GM23338 (cell line): Measurements from ENCODE around the gene KRT2. TPM values are rescaled to one million over a fixed set of nuclear protein-coding genes. Genes with fewer than 3 reads are reported as not detected.

Experiments
- ATAC-seq: fragments of 200-7000 bp; cut with Tn5 transposase; 3 replicates; pipeline ENCODE4 v1.9.1; 2020
- DNase-seq: peaks from one replicate; pipeline ENCODE4 v3.0.0-alpha.2; 2015; ENCODE audit warnings: low spot score
- H2AFZ ChIP-seq: fragments of 200-600 bp; sonication (generic); 2 replicates; pipeline ENCODE4 v1.8.0; 2016; ENCODE audit warnings: antibody characterized with exemption, mild to moderate bottlenecking, moderate library complexity
- H3F3A ChIP-seq: fragments of 200-600 bp; sonication (generic); replicated peaks from 2 replicates; pipeline ENCODE4 v1.8.0; 2017; ENCODE audit warnings: antibody characterized with exemption, mixed run types, low read depth
- H3K27ac ChIP-seq: fragments of 200-600 bp; sonication (generic); 2 replicates; pipeline ENCODE4 v1.6.1; 2016; ENCODE audit warnings: low read depth
- H3K27me3 ChIP-seq: fragments of 200-600 bp; sonication (generic); 2 replicates; pipeline ENCODE4 v1.8.0; 2016; ENCODE audit warnings: mild to moderate bottlenecking, mixed run types, moderate library complexity; ENCODE audit not compliant: insufficient read depth
- H3K36me3 ChIP-seq: fragments of 200-600 bp; sonication (generic); 2 replicates; pipeline ENCODE4 v1.8.0; 2016; ENCODE audit warnings: mild to moderate bottlenecking; ENCODE audit not compliant: insufficient read depth
- H3K4me1 ChIP-seq: fragments of 200-600 bp; sonication (generic); 2 replicates; pipeline ENCODE4 v1.8.0; 2016; ENCODE audit warnings: mild to moderate bottlenecking, moderate library complexity; ENCODE audit not compliant: insufficient read depth
- H3K4me2 ChIP-seq: fragments of 200-600 bp; sonication (generic); 2 replicates; pipeline ENCODE4 v1.7.1; 2017; ENCODE audit warnings: mixed run types
- H3K4me3 ChIP-seq: fragments of 200-600 bp; sonication (generic); 2 replicates; pipeline ENCODE4 v1.6.1; 2016; ENCODE audit warnings: mixed run types
- H3K79me2 ChIP-seq: fragments of 200-600 bp; sonication (generic); replicated peaks from 2 replicates; pipeline ENCODE4 v1.8.0; 2017; ENCODE audit warnings: mild to moderate bottlenecking; ENCODE audit not compliant: insufficient read depth
- H3K9me2 ChIP-seq: fragments of 200-600 bp; sonication (generic); 2 replicates; pipeline ENCODE4 v1.8.0; 2017; ENCODE audit not compliant: insufficient read depth
- H4K20me1 ChIP-seq: fragments of 200-600 bp; sonication (generic); replicated peaks from 2 replicates; pipeline ENCODE4 v1.8.0; 2017; ENCODE audit warnings: mild to moderate bottlenecking; ENCODE audit not compliant: insufficient read depth
- H3K27ac Mint-ChIP-seq: 2 replicates; pipeline ENCODE4 v1.8.0; 2020; ENCODE audit warnings: inconsistent platforms, mild to moderate bottlenecking, moderate library complexity, mixed read lengths
- H3K27me3 Mint-ChIP-seq: 3 replicates; pipeline ENCODE4 v1.8.0; 2022; ENCODE audit warnings: low read depth, mild to moderate bottlenecking, moderate library complexity, mixed read lengths, inconsistent platforms; ENCODE audit not compliant: insufficient read depth, poor library complexity
- H3K36me3 Mint-ChIP-seq: 3 replicates; pipeline ENCODE4 v1.8.0; 2021; ENCODE audit warnings: low read depth, mild to moderate bottlenecking, inconsistent platforms, moderate library complexity, mixed read lengths
- H3K4me1 Mint-ChIP-seq: 3 replicates; pipeline ENCODE4 v1.8.0; 2020; ENCODE audit warnings: mild to moderate bottlenecking, inconsistent platforms, mixed read lengths
- H3K4me3 Mint-ChIP-seq: 3 replicates; pipeline ENCODE4 v1.8.0; 2021; ENCODE audit warnings: moderate library complexity, mild to moderate bottlenecking, inconsistent platforms, mixed read lengths
- H3K9me3 Mint-ChIP-seq: 3 replicates; pipeline ENCODE4 v1.8.0; 2020; ENCODE audit warnings: moderate library complexity, mild to moderate bottlenecking, inconsistent platforms, mixed read lengths
- CREB1 ChIP-seq: fragments of 250-450 bp; sonication (Bioruptor Pico); IDR thresholded peaks from 2 replicates; pipeline ENCODE4 v1.5.0; 2020; ENCODE audit warnings: low read depth, mild to moderate bottlenecking, moderate library complexity
- CTCF ChIP-seq, 2 experiments: fragments of 200-600 bp in 1 of 2; sonication (generic) in 1 of 2; conservative IDR thresholded peaks; 2 replicates each; pipeline versions ENCODE4 v1.5.1 to v1.6.1; 2016 to 2017; ENCODE audit warnings: antibody characterized with exemption in 2 of 2, low read depth in 2 of 2, mild to moderate bottlenecking in 2 of 2, moderate library complexity in 1 of 2
- ETS1 ChIP-seq: IDR thresholded peaks from 2 replicates; pipeline ENCODE4 v1.6.1; 2016; ENCODE audit warnings: antibody characterized with exemption
- EZH2 ChIP-seq: fragments of 200-600 bp; sonication (generic); IDR thresholded peaks from one replicate; pipeline ENCODE4 v1.8.0; 2017; ENCODE audit warnings: antibody characterized with exemption, mild to moderate bottlenecking, low read depth; ENCODE audit not compliant: unreplicated experiment
- EZH2phosphoT487 ChIP-seq: fragments of 200-600 bp; sonication (generic); IDR thresholded peaks from one replicate; pipeline ENCODE4 v1.8.1; 2018; ENCODE audit warnings: antibody characterized with exemption; ENCODE audit not compliant: unreplicated experiment
- JUNB ChIP-seq: IDR thresholded peaks from one replicate; pipeline ENCODE4 v1.6.1; 2016; ENCODE audit warnings: antibody characterized with exemption; ENCODE audit not compliant: unreplicated experiment
- NANOG ChIP-seq: IDR thresholded peaks from 2 replicates; pipeline ENCODE4 v1.6.1; 2016; ENCODE audit warnings: antibody characterized with exemption, borderline replicate concordance
- POLR2AphosphoS5 ChIP-seq: IDR thresholded peaks from 2 replicates; pipeline ENCODE4 v1.6.1; 2016; ENCODE audit warnings: antibody characterized with exemption, low read depth
- STAT1 ChIP-seq: IDR thresholded peaks from one replicate; pipeline ENCODE4 v1.6.1; 2016; ENCODE audit warnings: antibody characterized with exemption; ENCODE audit not compliant: unreplicated experiment
- ZNF114 ChIP-seq: fragments of 250-450 bp; sonication (Bioruptor Pico); IDR thresholded peaks from 2 replicates; pipeline ENCODE4 v1.5.0; 2020; ENCODE audit warnings: mild to moderate bottlenecking, moderate library complexity
- ZNF331 ChIP-seq: fragments of 250-450 bp; sonication (Bioruptor Pico); IDR thresholded peaks from 2 replicates; pipeline ENCODE4 v1.5.0; 2020; ENCODE audit warnings: low read depth, mild to moderate bottlenecking, moderate library complexity
- polyA plus RNA-seq: library from polyadenylated mRNA; unstranded; fragments of >200 nt; fragmentation: Nextera tagmentation; extraction: Ambion mirVana; gene quantifications from 2 replicates; pipeline ENCODE4 v1.2.1, GENCODE V29; 2016
- total RNA-seq: library from RNA; depleted of rRNA; stranded (reverse); fragments of >200 nt; shearing (Covaris generic); gene quantifications from 2 replicates; pipeline ENCODE4 v1.2.3, GENCODE V29; 2014
- TF ChIP-seq, protein P1 (sequence below): IDR thresholded peaks from one replicate; pipeline ENCODE4 v1.6.1; 2018; ENCODE audit warnings: antibody characterized with exemption; ENCODE audit not compliant: unreplicated experiment
- TF ChIP-seq, protein P2 (sequence below): fragments of 250-450 bp; sonication (Bioruptor Pico); IDR thresholded peaks from 2 replicates; pipeline ENCODE4 v1.5.0; 2020; ENCODE audit warnings: mild to moderate bottlenecking, moderate library complexity

KRT2 gene
- total and polyA plus RNA-seq, 2 experiments from 2014 or later, result not detected

GRCh38 chr12:52677126-52677525 is 25.1 kb upstream of the KRT2 start:
- TF ChIP-seq, protein P1, sequence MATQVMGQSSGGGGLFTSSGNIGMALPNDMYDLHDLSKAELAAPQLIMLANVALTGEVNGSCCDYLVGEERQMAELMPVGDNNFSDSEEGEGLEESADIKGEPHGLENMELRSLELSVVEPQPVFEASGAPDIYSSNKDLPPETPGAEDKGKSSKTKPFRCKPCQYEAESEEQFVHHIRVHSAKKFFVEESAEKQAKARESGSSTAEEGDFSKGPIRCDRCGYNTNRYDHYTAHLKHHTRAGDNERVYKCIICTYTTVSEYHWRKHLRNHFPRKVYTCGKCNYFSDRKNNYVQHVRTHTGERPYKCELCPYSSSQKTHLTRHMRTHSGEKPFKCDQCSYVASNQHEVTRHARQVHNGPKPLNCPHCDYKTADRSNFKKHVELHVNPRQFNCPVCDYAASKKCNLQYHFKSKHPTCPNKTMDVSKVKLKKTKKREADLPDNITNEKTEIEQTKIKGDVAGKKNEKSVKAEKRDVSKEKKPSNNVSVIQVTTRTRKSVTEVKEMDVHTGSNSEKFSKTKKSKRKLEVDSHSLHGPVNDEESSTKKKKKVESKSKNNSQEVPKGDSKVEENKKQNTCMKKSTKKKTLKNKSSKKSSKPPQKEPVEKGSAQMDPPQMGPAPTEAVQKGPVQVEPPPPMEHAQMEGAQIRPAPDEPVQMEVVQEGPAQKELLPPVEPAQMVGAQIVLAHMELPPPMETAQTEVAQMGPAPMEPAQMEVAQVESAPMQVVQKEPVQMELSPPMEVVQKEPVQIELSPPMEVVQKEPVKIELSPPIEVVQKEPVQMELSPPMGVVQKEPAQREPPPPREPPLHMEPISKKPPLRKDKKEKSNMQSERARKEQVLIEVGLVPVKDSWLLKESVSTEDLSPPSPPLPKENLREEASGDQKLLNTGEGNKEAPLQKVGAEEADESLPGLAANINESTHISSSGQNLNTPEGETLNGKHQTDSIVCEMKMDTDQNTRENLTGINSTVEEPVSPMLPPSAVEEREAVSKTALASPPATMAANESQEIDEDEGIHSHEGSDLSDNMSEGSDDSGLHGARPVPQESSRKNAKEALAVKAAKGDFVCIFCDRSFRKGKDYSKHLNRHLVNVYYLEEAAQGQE, result no peak
- TF ChIP-seq NANOG (no peak), JUNB (no peak), POLR2AphosphoS5 (no peak), CTCF (conservative IDR thresholded peaks at IDR 0.05; ENCODE audit: low read depth in 2 of 2) (no peak), CREB1 (CRISPR knock-in tag) (no peak), ZNF114 (CRISPR knock-in tag) (no peak), STAT1 (no peak), ETS1 (no peak), EZH2 (no peak), ZNF331 (no peak), EZH2phosphoT487 (no peak)
- TF ChIP-seq, protein P2, sequence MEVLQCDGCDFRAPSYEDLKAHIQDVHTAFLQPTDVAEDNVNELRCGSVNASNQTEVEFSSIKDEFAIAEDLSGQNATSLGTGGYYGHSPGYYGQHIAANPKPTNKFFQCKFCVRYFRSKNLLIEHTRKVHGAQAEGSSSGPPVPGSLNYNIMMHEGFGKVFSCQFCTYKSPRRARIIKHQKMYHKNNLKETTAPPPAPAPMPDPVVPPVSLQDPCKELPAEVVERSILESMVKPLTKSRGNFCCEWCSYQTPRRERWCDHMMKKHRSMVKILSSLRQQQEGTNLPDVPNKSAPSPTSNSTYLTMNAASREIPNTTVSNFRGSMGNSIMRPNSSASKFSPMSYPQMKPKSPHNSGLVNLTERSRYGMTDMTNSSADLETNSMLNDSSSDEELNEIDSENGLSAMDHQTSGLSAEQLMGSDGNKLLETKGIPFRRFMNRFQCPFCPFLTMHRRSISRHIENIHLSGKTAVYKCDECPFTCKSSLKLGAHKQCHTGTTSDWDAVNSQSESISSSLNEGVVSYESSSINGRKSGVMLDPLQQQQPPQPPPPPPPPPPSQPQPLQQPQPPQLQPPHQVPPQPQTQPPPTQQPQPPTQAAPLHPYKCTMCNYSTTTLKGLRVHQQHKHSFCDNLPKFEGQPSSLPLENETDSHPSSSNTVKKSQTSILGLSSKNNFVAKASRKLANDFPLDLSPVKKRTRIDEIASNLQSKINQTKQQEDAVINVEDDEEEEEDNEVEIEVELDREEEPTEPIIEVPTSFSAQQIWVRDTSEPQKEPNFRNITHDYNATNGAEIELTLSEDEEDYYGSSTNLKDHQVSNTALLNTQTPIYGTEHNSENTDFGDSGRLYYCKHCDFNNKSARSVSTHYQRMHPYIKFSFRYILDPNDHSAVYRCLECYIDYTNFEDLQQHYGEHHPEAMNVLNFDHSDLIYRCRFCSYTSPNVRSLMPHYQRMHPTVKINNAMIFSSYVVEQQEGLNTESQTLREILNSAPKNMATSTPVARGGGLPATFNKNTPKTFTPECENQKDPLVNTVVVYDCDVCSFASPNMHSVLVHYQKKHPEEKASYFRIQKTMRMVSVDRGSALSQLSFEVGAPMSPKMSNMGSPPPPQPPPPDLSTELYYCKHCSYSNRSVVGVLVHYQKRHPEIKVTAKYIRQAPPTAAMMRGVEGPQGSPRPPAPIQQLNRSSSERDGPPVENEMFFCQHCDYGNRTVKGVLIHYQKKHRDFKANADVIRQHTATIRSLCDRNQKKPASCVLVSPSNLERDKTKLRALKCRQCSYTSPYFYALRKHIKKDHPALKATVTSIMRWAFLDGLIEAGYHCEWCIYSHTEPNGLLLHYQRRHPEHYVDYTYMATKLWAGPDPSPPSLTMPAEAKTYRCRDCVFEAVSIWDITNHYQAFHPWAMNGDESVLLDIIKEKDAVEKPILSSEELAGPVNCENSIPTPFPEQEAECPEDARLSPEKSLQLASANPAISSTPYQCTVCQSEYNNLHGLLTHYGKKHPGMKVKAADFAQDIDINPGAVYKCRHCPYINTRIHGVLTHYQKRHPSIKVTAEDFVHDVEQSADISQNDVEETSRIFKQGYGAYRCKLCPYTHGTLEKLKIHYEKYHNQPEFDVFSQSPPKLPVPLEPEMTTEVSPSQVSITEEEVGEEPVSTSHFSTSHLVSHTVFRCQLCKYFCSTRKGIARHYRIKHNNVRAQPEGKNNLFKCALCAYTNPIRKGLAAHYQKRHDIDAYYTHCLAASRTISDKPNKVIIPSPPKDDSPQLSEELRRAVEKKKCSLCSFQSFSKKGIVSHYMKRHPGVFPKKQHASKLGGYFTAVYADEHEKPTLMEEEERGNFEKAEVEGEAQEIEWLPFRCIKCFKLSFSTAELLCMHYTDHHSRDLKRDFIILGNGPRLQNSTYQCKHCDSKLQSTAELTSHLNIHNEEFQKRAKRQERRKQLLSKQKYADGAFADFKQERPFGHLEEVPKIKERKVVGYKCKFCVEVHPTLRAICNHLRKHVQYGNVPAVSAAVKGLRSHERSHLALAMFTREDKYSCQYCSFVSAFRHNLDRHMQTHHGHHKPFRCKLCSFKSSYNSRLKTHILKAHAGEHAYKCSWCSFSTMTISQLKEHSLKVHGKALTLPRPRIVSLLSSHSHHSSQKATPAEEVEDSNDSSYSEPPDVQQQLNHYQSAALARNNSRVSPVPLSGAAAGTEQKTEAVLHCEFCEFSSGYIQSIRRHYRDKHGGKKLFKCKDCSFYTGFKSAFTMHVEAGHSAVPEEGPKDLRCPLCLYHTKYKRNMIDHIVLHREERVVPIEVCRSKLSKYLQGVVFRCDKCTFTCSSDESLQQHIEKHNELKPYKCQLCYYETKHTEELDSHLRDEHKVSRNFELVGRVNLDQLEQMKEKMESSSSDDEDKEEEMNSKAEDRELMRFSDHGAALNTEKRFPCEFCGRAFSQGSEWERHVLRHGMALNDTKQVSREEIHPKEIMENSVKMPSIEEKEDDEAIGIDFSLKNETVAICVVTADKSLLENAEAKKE (CRISPR knock-in tag), result no peak
- no peak overlapping the region for H3K27ac Mint-ChIP-seq
- no peaks in the 10 kb centered on the region for H3K9me3 Mint-ChIP-seq
- Histone ChIP-seq H3K36me3 (no peaks in the 10 kb centered on the region), H3K27me3 (no peaks in the 10 kb centered on the region), H3K9me2 (peaks cover 9% of the 10 kb centered on the region; the same call in 1 of the 2 replicates), H3K4me2 (no peak overlapping the region), H2AFZ (no peak overlapping the region), H4K20me1 (no peaks in the 10 kb centered on the region), H3K79me2 (no peaks in the 10 kb centered on the region), H3K27ac (no peak overlapping the region), H3K4me1 (no peaks in the 10 kb centered on the region), H3F3A (no peaks in the 10 kb centered on the region), H3K4me3 (no peak overlapping the region)
- no peak overlapping the region for H3K4me3 Mint-ChIP-seq
- no peak for ATAC-seq
- no peaks in the 10 kb centered on the region for H3K27me3 Mint-ChIP-seq
- no peak for DNase-seq
- no peaks in the 10 kb centered on the region for H3K36me3 Mint-ChIP-seq
- no peaks in the 10 kb centered on the region for H3K4me1 Mint-ChIP-seq
